ENCODE results near the gene LIMS1. TPM values are rescaled to one million over a fixed set of nuclear protein-coding genes. Genes with fewer than 3 reads are reported as not detected.
"Not testable (repeated sequence)": the region's sequence is repeated elsewhere in the genome, so short reads cannot be mapped to it uniquely, and the experiment has no call there.

LIMS1 gene
- total RNA-seq, 1 donor from 2014 or later, result 85.5 TPM

- no peak for TF ChIP-seq CTCF (IDR thresholded peaks at IDR 0.05)
- H3K36me3 ChIP-seq, result no peaks in the 10 kb centered on the region
Measured at GRCh38 chr2:108548208-108549003, 14.1 kb downstream of the LIMS1 start.

DNA sequence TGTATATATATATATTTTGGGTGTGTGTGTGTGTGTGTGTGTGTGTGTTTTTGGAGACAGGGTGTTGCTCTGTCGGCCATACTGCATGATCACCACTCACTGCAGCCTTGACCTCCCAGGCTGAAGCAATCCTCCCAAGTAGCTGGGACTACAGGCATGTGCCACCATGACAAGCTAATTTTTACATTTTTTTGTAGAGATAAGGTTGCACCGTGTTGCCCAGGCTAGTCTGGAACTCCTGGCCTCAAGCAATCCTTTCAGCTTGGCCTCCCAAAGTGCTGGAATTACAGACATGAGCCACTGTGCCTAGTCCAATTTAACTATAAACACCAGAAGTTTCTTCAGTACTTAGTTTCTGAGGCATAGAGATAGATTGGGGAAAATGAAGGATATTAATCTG lies 18.3 kb downstream of the LIMS1 start:
- Histone ChIP-seq H3K36me3 (no peaks in the 10 kb centered on the region), H3K27ac (no peak overlapping the region), H3K4me3 (no peak overlapping the region), H3K9me3 (no peaks in the 10 kb centered on the region), H3K4me1 (peaks cover 13% of the 10 kb centered on the region), H3K27me3 (ENCODE audit: low read depth) (no peaks in the 10 kb centered on the region)
- no peak for TF ChIP-seq CTCF (IDR thresholded peaks at IDR 0.05)
- intact Hi-C loops (cut with DNase I), result no loop called here
- DNase-seq, result no peak
- ATAC-seq, result no peak

More at GRCh38 chr2:108548208-108549003, 14.1 kb downstream of the LIMS1 start:
- ATAC-seq (no peak), DNase-seq (no peak)
- Histone ChIP-seq H3K4me1 (peaks cover 9% of the 10 kb centered on the region), H3K27me3 (ENCODE audit: low read depth) (no peaks in the 10 kb centered on the region), H3K9me3 (no peaks in the 10 kb centered on the region), H3K27ac (no peak overlapping the region), H3K4me3 (no peak overlapping the region)
- intact Hi-C loops (cut with DNase I), result no loop called here

- TF ChIP-seq CTCF (IDR thresholded peaks at IDR 0.05), result no peak
- Histone ChIP-seq H3K4me1 (peaks cover 13% of the 10 kb centered on the region), H3K27me3 (ENCODE audit: low read depth) (no peaks in the 10 kb centered on the region), H3K36me3 (no peaks in the 10 kb centered on the region), H3K27ac (peak overlapping the region; percentile 10), H3K4me3 (no peak overlapping the region), H3K9me3 (no peaks in the 10 kb centered on the region)
- intact Hi-C loops (cut with DNase I), result no loop called here
- DNase-seq (no peak), ATAC-seq (no peak)
Measured at GRCh38 chr2:108553209-108553919, 19.1 kb downstream of the LIMS1 start.

- no peak for TF ChIP-seq CTCF (IDR thresholded peaks at IDR 0.05)
- Histone ChIP-seq H3K4me1 (peaks cover 13% of the 10 kb centered on the region), H3K4me3 (no peak overlapping the region), H3K36me3 (no peaks in the 10 kb centered on the region), H3K27me3 (ENCODE audit: low read depth) (no peaks in the 10 kb centered on the region), H3K27ac (no peak overlapping the region), H3K9me3 (no peaks in the 10 kb centered on the region)
- intact Hi-C loops (cut with DNase I), result no loop called here
- ATAC-seq (no peak), DNase-seq (no peak)
Measured at GRCh38 chr2:108554528-108554927, 20.3 kb downstream of the LIMS1 start.

DNA sequence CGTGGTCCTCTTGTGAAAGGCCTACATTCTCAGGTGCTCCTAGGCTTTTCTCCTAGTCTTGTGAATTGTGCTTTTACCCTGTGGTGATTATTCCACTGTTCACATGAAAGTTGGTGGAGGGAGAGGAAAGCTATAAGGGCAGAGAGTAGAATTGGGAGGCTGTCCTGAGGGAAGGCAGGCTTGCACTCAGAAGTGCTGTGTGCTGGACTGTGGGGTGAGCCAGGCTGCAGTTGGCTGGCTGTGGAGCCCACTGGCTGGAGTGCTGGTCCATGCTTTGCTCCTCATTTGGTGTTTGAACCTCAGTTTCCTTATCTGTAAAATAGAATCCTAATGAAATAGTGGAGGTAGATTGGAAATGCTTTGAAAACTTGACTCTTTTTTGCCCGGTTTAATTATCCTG lies 21.3 kb downstream of the LIMS1 start:
- intact Hi-C loops (cut with DNase I), result no loop called here
- Histone ChIP-seq H3K27ac (no peak overlapping the region), H3K4me1 (peaks cover 13% of the 10 kb centered on the region), H3K4me3 (no peak overlapping the region), H3K9me3 (no peaks in the 10 kb centered on the region), H3K27me3 (ENCODE audit: low read depth) (no peaks in the 10 kb centered on the region), H3K36me3 (no peaks in the 10 kb centered on the region)
- TF ChIP-seq CTCF (IDR thresholded peaks at IDR 0.05), result no peak
- DNase-seq (no peak), ATAC-seq (no peak)

- ATAC-seq; H3K9me3 ChIP-seq; H3K4me3 ChIP-seq; H3K27ac ChIP-seq; H3K36me3 ChIP-seq; intact Hi-C loops (cut with DNase I); DNase-seq; H3K27me3 ChIP-seq (ENCODE audit: low read depth): not testable (repeated sequence)
- H3K4me1 ChIP-seq, result peaks cover 13% of the 10 kb centered on the region
Measured at GRCh38 chr2:108556581-108556980, 22.3 kb downstream of the LIMS1 start.

All from lower lobe of right lung (tissue), 2 donors.